OCI-M1 (cell line): Measurements from ENCODE around the gene BTBD7.
A peak's percentile ranks its signal among the peaks of the same experiment; 100 is the strongest.

ENCODE experiments used
- DNase-seq: peaks from one replicate; lab custom pipeline; 2025; lab: John Stamatoyannopoulos, UW

The BTBD7 gene

GRCh38 chr14:93302688-93303581 is 29.9 kb downstream of the BTBD7 start:
- DNase-seq: no peak

- DNase-seq: no peak
These were observed 30.9 kb downstream of the BTBD7 start for GRCh38 chr14:93301821-93302447.

- peak; percentile 19 for DNase-seq
These were observed 33.0 kb downstream of the BTBD7 start for GRCh38 chr14:93299866-93300265.

GRCh38 chr14:93299416-93299815 is 33.4 kb downstream of the BTBD7 start:
- peak; percentile 20 for DNase-seq

- DNase-seq: no peak
These were observed 37.2 kb downstream of the BTBD7 start for GRCh38 chr14:93295541-93296220.

GRCh38 chr14:93286212-93286890 is 46.5 kb downstream of the BTBD7 start:
- no peak for DNase-seq

- DNase-seq: peak; percentile 7
These were observed 47.8 kb downstream of the BTBD7 start for GRCh38 chr14:93285044-93285443.

GRCh38 chr14:93281937-93282336 is 50.9 kb downstream of the BTBD7 start:
- DNase-seq: peak; percentile 4

- DNase-seq: no peak
These were observed 52.1 kb downstream of the BTBD7 start for GRCh38 chr14:93280743-93281142.

- DNase-seq: no peak
These were observed 56.7 kb downstream of the BTBD7 start for GRCh38 chr14:93276031-93276716.

- DNase-seq: no peak
These were observed 58.6 kb downstream of the BTBD7 start for GRCh38 chr14:93274055-93274806.

GRCh38 chr14:93271111-93271510 is 61.7 kb downstream of the BTBD7 start:
- DNase-seq: no peak

GRCh38 chr14:93269341-93270068 is 63.3 kb downstream of the BTBD7 start:
- DNase-seq: peak; percentile 71

- DNase-seq: no peak
These were observed 64.4 kb downstream of the BTBD7 start for GRCh38 chr14:93268406-93268805.

GRCh38 chr14:93267149-93267711 is 65.6 kb downstream of the BTBD7 start:
- DNase-seq: no peak

- peak; percentile 61 for DNase-seq
These were observed 66.7 kb downstream of the BTBD7 start for GRCh38 chr14:93266127-93266526.

GRCh38 chr14:93263416-93263815 is 69.4 kb downstream of the BTBD7 start:
- DNase-seq: no peak

GRCh38 chr14:93262446-93262845 is 70.4 kb downstream of the BTBD7 start:
- DNase-seq: no peak

GRCh38 chr14:93249128-93249831 is 83.6 kb downstream of the BTBD7 start:
- no peak for DNase-seq
